ENCODE results near the gene TERT. TPM values are rescaled to one million over a fixed set of nuclear protein-coding genes. Genes with fewer than 3 reads are reported as not detected.
"Not testable (repeated sequence)": the region's sequence is repeated elsewhere in the genome, so short reads cannot be mapped to it uniquely, and the experiment has no call there.

TERT gene
- total RNA-seq, 1 experiment from 2014 or later: 6.1 TPM

DNA sequence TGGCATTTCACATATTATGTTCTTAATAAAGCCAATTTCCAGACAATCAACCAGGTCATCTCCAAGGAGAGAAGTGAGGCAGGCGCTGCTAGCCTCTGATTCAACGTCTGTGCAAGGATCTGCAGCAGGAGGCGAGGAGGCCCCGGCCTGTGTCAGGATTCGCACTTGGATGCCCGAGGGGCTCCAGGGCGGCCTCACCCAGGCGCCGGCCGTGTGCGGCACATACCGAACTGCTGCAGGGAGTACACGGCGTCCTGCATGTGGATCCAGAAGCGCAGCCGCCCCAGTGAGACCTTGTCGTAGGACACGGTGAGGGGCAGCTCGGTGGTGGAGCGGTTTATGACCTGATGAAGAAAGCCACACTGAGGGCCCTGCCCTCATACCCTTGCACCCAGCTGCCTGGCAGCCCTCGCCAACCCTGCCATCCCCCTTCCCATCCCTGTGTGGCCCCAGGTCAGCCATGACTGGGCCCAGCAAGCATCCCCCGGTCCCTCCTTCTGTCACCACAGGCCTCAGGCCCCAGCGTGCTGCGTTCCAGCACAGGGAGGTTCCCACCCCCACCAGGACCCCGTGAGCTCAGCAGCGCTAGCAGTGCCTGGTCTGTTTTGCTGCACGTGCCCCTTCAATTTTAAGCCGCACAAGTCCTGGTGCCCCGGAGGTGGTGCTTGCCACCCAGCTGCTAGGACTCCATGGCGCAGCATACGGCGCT is 40.1 kb upstream of the TERT start:
- no peak overlapping the region for H3K4me3 ChIP-seq (ENCODE audit: low read depth, low read length)
- Mint-ChIP-seq H3K4me3 (ENCODE audit: unreplicated experiment) (no peak overlapping the region), H3K4me1 (ENCODE audit: low read depth, unreplicated experiment) (no peaks in the 10 kb centered on the region), H3K27ac (ENCODE audit: unreplicated experiment) (no peak overlapping the region), H3K27me3 (ENCODE audit: insufficient read depth, unreplicated experiment) (no peaks in the 10 kb centered on the region), H3K36me3 (ENCODE audit: insufficient read depth, unreplicated experiment) (peaks cover 67% of the 10 kb centered on the region), H3K9me3 (ENCODE audit: unreplicated experiment) (no peaks in the 10 kb centered on the region)
- H3K4me1 ChIP-seq: 0 out of 2 replicates have a peak, but pooled peaks cover 6% of the 10 kb centered on the region
- DNase-seq: no peak
- H3K27me3 ChIP-seq (replicated peaks; ENCODE audit: control insufficient read depth, insufficient read depth, low read length): no peaks in the 10 kb centered on the region
- intact Hi-C loops (cut with micrococcal nuclease; ENCODE audit: unreplicated experiment): no loop called here
- H3K9me3 ChIP-seq: no peaks in the 10 kb centered on the region; the same call in 1 of the 2 replicates
- POLR2A ChIA-PET: no interaction called here
- H3K36me3 ChIP-seq (ENCODE audit: control insufficient read depth, insufficient read depth, low read length): no peaks in the 10 kb centered on the region; the same call in none of the 2 replicates
- no TSS peak for BruUV-seq (replicated peaks)
- TF ChIP-seq, protein P1, sequence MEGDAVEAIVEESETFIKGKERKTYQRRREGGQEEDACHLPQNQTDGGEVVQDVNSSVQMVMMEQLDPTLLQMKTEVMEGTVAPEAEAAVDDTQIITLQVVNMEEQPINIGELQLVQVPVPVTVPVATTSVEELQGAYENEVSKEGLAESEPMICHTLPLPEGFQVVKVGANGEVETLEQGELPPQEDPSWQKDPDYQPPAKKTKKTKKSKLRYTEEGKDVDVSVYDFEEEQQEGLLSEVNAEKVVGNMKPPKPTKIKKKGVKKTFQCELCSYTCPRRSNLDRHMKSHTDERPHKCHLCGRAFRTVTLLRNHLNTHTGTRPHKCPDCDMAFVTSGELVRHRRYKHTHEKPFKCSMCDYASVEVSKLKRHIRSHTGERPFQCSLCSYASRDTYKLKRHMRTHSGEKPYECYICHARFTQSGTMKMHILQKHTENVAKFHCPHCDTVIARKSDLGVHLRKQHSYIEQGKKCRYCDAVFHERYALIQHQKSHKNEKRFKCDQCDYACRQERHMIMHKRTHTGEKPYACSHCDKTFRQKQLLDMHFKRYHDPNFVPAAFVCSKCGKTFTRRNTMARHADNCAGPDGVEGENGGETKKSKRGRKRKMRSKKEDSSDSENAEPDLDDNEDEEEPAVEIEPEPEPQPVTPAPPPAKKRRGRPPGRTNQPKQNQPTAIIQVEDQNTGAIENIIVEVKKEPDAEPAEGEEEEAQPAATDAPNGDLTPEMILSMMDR (IDR thresholded peaks at IDR 0.05; ENCODE audit: insufficient read depth in 1 of 2, low read depth in 1 of 2, low read length in 1 of 2, severe bottlenecking in 1 of 2, unreplicated experiment in 1 of 2): no peak
- CTCF ChIA-PET: no interaction called here

DNA sequence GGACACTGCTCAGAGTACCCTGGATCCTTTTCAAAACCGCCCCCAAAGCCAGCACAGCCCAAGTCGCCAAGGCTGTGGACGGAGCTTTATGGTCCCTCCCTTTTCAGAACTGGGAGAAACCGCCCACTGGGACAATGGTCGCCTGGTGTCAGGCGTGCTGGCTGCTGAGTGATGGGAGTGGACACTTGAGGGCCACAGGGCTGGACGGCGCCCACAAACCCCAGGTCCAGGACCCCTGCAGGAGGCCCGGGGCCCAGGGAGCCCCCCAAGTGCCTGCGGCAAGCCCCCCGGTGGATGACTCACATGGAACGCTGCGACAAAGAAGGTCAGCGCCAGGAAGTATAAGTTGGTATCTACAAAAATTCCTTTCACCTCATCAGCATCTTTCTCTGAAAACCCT is 39.1 kb upstream of the TERT start:
- peaks cover 8% of the 10 kb centered on the region for H3K4me1 ChIP-seq
- peaks cover 71% of the 10 kb centered on the region for H3K36me3 Mint-ChIP-seq (ENCODE audit: insufficient read depth, unreplicated experiment)
- H3K27me3 ChIP-seq (replicated peaks; ENCODE audit: control insufficient read depth, insufficient read depth, low read length): no peaks in the 10 kb centered on the region
- POLR2A ChIA-PET: no interaction called here
- TF ChIP-seq, protein P1 (IDR thresholded peaks at IDR 0.05; ENCODE audit: insufficient read depth in 1 of 2, low read depth in 1 of 2, low read length in 1 of 2, severe bottlenecking in 1 of 2, unreplicated experiment in 1 of 2): no peak
- CTCF ChIA-PET: no interaction called here
- no TSS peak for BruUV-seq (replicated peaks)
- H3K9me3 ChIP-seq: peaks cover 2% of the 10 kb centered on the region; the same call in 1 of the 2 replicates
- H3K27me3 Mint-ChIP-seq (ENCODE audit: insufficient read depth, unreplicated experiment): no peaks in the 10 kb centered on the region
- no peaks in the 10 kb centered on the region; the same call in none of the 2 replicates for H3K36me3 ChIP-seq (ENCODE audit: control insufficient read depth, insufficient read depth, low read length)
- H3K9me3 Mint-ChIP-seq (ENCODE audit: unreplicated experiment): peaks cover 2% of the 10 kb centered on the region
- no peak for DNase-seq
- peaks cover under 1% of the 10 kb centered on the region for H3K4me1 Mint-ChIP-seq (ENCODE audit: low read depth, unreplicated experiment)
- H3K4me3 Mint-ChIP-seq (ENCODE audit: unreplicated experiment): no peak overlapping the region
- intact Hi-C loops (cut with micrococcal nuclease; ENCODE audit: unreplicated experiment): loop anchor here (2.0 kb wide), 1 partner anchor 17 kb away; no protein-coding TSS in a partner anchor
- no peak overlapping the region for H3K27ac Mint-ChIP-seq (ENCODE audit: unreplicated experiment)
- H3K4me3 ChIP-seq (ENCODE audit: low read depth, low read length): no peak overlapping the region

DNA sequence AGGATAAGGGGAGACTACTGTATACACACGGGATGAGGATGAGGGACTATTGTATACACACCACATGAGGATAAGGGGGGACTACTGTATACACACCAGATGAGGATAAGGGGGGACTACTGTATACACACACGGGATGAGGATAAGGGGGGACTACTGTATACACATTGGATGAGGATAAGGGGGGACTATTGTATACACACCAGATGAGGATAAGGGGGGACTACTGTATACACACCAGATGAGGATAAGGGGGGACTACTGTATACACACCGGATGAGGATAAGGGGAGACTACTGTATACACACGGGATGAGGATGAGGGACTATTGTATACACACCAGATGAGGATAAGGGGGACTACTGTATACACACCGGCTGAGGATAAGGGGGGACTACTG is 38.4 kb upstream of the TERT start:
- H3K9me3 Mint-ChIP-seq (ENCODE audit: unreplicated experiment); POLR2A ChIA-PET; H3K27ac Mint-ChIP-seq (ENCODE audit: unreplicated experiment); H3K4me3 Mint-ChIP-seq (ENCODE audit: unreplicated experiment); H3K36me3 ChIP-seq (ENCODE audit: control insufficient read depth, insufficient read depth, low read length); H3K27me3 Mint-ChIP-seq (ENCODE audit: insufficient read depth, unreplicated experiment); H3K4me3 ChIP-seq (ENCODE audit: low read depth, low read length); CTCF ChIA-PET; DNase-seq; H3K4me1 Mint-ChIP-seq (ENCODE audit: low read depth, unreplicated experiment); BruUV-seq (replicated peaks); H3K27me3 ChIP-seq (replicated peaks; ENCODE audit: control insufficient read depth, insufficient read depth, low read length); H3K9me3 ChIP-seq: not testable (repeated sequence)
- intact Hi-C loops (cut with micrococcal nuclease; ENCODE audit: unreplicated experiment): loop anchor here (2.0 kb wide), 1 partner anchor 16 kb away; no protein-coding TSS in a partner anchor
- peaks cover 77% of the 10 kb centered on the region for H3K36me3 Mint-ChIP-seq (ENCODE audit: insufficient read depth, unreplicated experiment)
- H3K4me1 ChIP-seq: peaks cover 11% of the 10 kb centered on the region

Measured in Caco-2 (cell line).